Measurements from ENCODE around the gene CLCNKB.

Gene CLCNKB

DNA sequence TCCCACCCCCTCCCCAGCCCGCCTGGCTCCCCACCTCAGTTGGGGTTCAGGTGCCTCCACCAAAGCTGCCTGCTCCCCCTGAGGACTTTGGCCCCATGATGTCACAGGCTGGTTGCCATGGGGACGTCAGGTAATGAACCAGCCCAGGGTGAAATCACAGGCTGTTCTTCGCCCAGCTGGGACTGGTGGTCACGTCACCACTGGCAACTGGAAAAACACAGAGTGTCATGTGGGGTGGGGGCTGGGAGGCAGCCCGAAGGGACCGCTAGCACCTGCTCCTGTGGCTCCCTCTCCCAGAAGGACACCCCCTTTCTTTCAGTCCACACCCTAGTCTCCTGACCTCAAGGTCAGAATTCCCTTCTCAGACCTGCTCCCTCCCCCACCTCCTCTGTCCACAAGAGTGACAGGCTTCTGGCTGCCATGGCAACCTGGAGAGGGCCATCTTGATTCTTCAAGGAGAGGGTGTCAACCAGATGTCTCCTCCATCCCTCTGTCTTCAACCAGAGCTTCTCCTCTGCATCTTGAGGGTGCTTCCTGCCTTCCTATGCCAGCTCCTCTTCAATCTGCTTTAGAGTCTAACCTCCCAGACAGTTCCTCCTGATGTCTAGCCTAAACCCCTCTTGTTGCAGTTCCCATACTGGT lies 23.7 kb downstream of the CLCNKB start:
- Histone ChIP-seq H3K4me3 (no peak overlapping the region), H3K27ac (no peak overlapping the region)
- DNase-seq (ENCODE audit: low spot score), result no peak
- no peak for TF ChIP-seq CTCF (IDR thresholded peaks at IDR 0.05)

- Histone ChIP-seq H3K4me3 (no peak overlapping the region), H3K27ac (no peak overlapping the region)
- DNase-seq (ENCODE audit: low spot score), result no peak
- TF ChIP-seq CTCF (IDR thresholded peaks at IDR 0.05), result no peak
Observed at GRCh38 chr1:16067933-16068332, 24.4 kb downstream of the CLCNKB start.

- no peak for DNase-seq (ENCODE audit: low spot score)
- H3K4me3 ChIP-seq, result no peak overlapping the region
- no peak overlapping the region for H3K27ac ChIP-seq
- TF ChIP-seq CTCF (IDR thresholded peaks at IDR 0.05), result no peak
Observed at GRCh38 chr1:16068356-16069270, 25.0 kb downstream of the CLCNKB start.

DNA sequence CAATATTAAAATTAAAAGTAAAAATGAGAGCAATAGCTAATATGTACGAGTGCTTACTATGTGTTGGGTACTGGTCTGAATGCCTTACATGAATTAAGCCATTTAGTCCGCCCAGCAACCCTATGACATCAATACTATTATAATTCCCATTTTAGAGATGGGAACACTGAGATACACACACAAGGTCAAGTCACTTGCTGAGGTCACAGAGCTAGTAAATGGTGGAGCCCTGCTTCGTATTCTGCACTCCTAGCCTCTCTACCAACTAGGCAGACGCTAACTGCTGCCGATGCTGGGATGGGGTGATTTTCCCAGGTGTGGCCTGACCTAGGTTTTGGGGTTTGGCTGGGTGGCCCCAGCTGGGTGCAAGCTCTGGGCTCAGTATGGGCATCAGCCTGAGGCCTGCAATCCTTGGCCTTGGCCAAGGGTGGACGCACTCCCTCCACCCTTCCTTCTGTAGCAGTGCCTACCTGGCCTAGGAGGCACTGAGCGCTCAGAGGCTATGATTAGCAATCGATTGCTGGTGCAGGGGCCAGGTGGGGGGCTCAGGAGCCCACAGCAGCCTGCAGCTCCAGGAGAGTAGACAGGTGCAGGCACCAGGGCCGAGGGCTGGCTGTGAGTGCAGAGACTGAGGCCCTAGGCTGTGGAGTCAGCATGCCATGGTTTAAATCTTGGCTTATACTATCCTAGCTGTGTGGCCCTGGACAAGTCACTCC lies 27.2 kb downstream of the CLCNKB start:
- Histone ChIP-seq H3K4me3 (no peak overlapping the region), H3K27ac (no peak overlapping the region)
- no peak for DNase-seq (ENCODE audit: low spot score)
- no peak for TF ChIP-seq CTCF (IDR thresholded peaks at IDR 0.05)

DNA sequence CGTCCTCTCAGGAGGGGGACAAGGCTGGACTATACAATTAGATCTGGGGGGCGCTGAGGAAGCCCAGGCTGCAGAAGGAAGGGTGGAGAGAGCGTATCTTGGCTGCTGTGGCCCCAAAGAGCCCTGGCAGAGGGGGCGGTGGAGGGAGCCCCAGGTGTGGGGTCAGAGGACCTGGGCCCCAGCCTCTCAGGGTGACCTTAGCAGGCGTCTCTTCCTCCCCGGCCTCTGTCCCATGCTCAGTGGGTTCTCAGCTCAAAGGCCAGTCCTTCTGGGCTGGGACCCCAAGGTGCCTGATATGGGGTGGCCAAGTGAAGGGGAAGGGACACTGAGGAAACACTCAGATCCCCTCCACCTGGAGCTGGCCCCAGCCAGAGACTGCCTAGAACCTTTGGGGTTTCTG lies 28.0 kb downstream of the CLCNKB start:
- no peak overlapping the region for H3K4me3 ChIP-seq
- TF ChIP-seq CTCF (IDR thresholded peaks at IDR 0.05), result no peak
- DNase-seq (ENCODE audit: low spot score), result no peak
- H3K27ac ChIP-seq, result no peak overlapping the region

DNA sequence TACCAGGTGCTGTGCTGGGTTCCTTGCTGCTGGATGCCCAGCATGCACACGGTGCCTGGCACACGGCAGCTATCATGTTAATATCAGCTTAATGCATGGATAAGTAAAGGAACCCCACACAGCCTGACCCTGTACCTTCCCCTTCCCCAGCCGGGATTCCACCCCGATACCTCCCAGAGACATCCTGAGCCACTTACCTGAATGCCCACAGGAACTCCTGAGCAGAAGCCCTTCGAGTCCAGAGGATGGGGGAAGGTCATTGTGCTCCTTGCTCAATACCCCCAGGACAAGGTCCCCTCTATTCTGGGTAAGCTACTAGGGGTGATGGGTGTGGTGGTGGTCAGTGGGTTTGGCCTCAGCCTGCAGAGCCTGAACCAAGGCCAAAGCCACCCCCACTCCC lies 28.5 kb downstream of the CLCNKB start:
- no peak for DNase-seq (ENCODE audit: low spot score)
- TF ChIP-seq CTCF (IDR thresholded peaks at IDR 0.05), result no peak
- Histone ChIP-seq H3K4me3 (no peak overlapping the region), H3K27ac (no peak overlapping the region)
